Forelimb muscle (tissue), 1 donor: Measurements from ENCODE around the gene SMC6. TPM values are rescaled to one million over a fixed set of nuclear protein-coding genes. Genes with fewer than 3 reads are reported as not detected.

Source experiments
- DNase-seq: peaks from one replicate; pipeline ENCODE4 v3.0.0-alpha.2; 2013; ENCODE audit warnings: low read depth
- polyA plus RNA-seq: library from polyadenylated mRNA; unstranded; fragments of 120-200 nt; gene quantifications from one replicate; pipeline ENCODE4 v1.2.1, GENCODE V29; 2013; ENCODE audit not compliant: insufficient read length

The SMC6 gene
- polyA plus RNA-seq, 1 donor = 42.1 TPM

GRCh38 chr2:17617955-17618354 is 135.7 kb downstream of the SMC6 start:
- no peak for DNase-seq

GRCh38 chr2:17617516-17617915 is 136.1 kb downstream of the SMC6 start:
- DNase-seq = no peak

- DNase-seq = no peak
Observed at GRCh38 chr2:17616405-17616804, 137.2 kb downstream of the SMC6 start.

GRCh38 chr2:17615728-17616351 is 137.8 kb downstream of the SMC6 start:
- no peak for DNase-seq

GRCh38 chr2:17615147-17615546 is 138.5 kb downstream of the SMC6 start:
- no peak for DNase-seq

- DNase-seq = no peak
Observed at GRCh38 chr2:17614174-17614930, 139.3 kb downstream of the SMC6 start.

Other genes with a start within 250 kb of the SMC6 start
- 0.11 TPM for gene RAD51AP2, start 235.4 kb downstream of the SMC6 start, polyA plus RNA-seq
- 4.9 TPM for gene VSNL1, start 213.1 kb downstream of the SMC6 start, polyA plus RNA-seq
- 10.4 TPM for gene GEN1, start 328 bp upstream of the SMC6 start, polyA plus RNA-seq
- 0.62 TPM for gene MSGN1, start 62.6 kb upstream of the SMC6 start, polyA plus RNA-seq
- gene KCNS3, start 124.9 kb upstream of the SMC6 start, polyA plus RNA-seq = 6.0 TPM